ENCODE results near the gene GRAMD1A. TPM values are rescaled to one million over a fixed set of nuclear protein-coding genes. Genes with fewer than 3 reads are reported as not detected.

GRAMD1A gene
- polyA plus RNA-seq, 1 donor from 2014 or later = 19.0 TPM

GRCh38 chr19:35060160-35060855 lies 60.2 kb downstream of the GRAMD1A start:
- H3F3A ChIP-seq (ENCODE audit: insufficient read depth, low read length, poor library complexity, severe bottlenecking) = no peaks in the 10 kb centered on the region
- no peaks in the 10 kb centered on the region for H3K36me3 ChIP-seq (ENCODE audit: insufficient read depth, low read length)
- no peaks in the 10 kb centered on the region for H3K9me3 ChIP-seq (ENCODE audit: low read length)
- no peaks in the 10 kb centered on the region for H3K79me2 ChIP-seq (replicated peaks; ENCODE audit: insufficient read depth, low read length)
- H3K9ac ChIP-seq (ENCODE audit: low read length) = no peak overlapping the region
- no peak for TF ChIP-seq SMC3 (conservative IDR thresholded peaks at IDR 0.05; ENCODE audit: poor library complexity)
- no peak for TF ChIP-seq TAF1 (IDR thresholded peaks at IDR 0.05; ENCODE audit: low read depth)
- no peak for TF ChIP-seq POLR2AphosphoS5 (IDR thresholded peaks at IDR 0.05)
- TF ChIP-seq, protein P1, sequence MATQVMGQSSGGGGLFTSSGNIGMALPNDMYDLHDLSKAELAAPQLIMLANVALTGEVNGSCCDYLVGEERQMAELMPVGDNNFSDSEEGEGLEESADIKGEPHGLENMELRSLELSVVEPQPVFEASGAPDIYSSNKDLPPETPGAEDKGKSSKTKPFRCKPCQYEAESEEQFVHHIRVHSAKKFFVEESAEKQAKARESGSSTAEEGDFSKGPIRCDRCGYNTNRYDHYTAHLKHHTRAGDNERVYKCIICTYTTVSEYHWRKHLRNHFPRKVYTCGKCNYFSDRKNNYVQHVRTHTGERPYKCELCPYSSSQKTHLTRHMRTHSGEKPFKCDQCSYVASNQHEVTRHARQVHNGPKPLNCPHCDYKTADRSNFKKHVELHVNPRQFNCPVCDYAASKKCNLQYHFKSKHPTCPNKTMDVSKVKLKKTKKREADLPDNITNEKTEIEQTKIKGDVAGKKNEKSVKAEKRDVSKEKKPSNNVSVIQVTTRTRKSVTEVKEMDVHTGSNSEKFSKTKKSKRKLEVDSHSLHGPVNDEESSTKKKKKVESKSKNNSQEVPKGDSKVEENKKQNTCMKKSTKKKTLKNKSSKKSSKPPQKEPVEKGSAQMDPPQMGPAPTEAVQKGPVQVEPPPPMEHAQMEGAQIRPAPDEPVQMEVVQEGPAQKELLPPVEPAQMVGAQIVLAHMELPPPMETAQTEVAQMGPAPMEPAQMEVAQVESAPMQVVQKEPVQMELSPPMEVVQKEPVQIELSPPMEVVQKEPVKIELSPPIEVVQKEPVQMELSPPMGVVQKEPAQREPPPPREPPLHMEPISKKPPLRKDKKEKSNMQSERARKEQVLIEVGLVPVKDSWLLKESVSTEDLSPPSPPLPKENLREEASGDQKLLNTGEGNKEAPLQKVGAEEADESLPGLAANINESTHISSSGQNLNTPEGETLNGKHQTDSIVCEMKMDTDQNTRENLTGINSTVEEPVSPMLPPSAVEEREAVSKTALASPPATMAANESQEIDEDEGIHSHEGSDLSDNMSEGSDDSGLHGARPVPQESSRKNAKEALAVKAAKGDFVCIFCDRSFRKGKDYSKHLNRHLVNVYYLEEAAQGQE (IDR thresholded peaks at IDR 0.05; ENCODE audit: borderline replicate concordance) = no peak
- TF ChIP-seq EZH2 (IDR thresholded peaks at IDR 0.05; ENCODE audit: borderline replicate concordance, insufficient read depth, low read length, poor library complexity, severe bottlenecking) = no peak
- no peak for TF ChIP-seq EP300 (conservative IDR thresholded peaks at IDR 0.05; ENCODE audit: poor library complexity, severe bottlenecking)
- no peaks in the 10 kb centered on the region for H3K27me3 ChIP-seq (ENCODE audit: insufficient read depth, low read depth, low read length)
- H3K4me3 ChIP-seq (ENCODE audit: low read length) = no peak overlapping the region
- H3K4me2 ChIP-seq (ENCODE audit: low read length) = no peak overlapping the region
- H3K9me2 ChIP-seq (ENCODE audit: insufficient read depth, low read length) = no peaks in the 10 kb centered on the region
- H2AFZ ChIP-seq (ENCODE audit: low read depth, low read length) = no peak overlapping the region
- no peaks in the 10 kb centered on the region for H4K20me1 ChIP-seq (ENCODE audit: insufficient read depth)
- H3K27ac ChIP-seq (ENCODE audit: low read length) = no peak overlapping the region

DNA sequence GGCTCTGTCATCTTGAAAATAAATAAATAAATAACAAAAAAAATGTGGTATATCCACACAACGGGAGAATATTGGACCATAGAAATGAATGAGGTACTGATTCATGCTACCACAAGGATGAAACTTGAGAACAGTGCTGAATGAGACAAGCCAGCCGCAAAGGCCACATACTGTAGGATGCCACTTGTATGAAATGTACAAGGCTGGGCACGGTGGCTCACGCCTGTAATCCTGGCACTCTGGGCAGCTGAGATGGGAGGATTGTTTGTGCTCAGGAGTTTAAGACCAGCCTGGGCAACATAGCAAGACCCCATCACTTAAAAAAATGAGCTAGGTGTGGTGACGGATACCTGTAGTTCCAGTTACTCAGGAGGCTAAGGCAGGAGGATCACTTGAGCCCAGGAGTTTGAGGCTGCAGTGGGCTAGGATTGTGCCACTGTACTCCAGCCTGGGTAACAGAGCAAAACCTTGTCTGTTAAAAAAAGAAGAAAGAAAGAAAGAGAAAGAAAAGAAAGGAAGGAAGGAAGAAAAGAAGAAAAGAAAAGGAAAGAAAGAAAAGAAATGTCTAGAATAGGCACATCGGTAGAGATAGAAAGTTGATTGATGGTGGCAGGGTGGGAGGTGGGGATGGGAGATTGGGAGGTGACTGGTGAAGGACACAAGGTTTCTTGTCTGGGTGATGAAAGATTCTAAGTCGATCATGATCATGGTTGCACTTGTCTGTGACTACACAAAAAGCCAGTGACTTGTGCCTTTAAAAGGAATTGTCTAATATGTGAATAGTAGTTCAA lies 61.7 kb downstream of the GRAMD1A start:
- H3K4me3 ChIP-seq (ENCODE audit: low read length) = no peak overlapping the region
- H3K79me2 ChIP-seq (replicated peaks; ENCODE audit: insufficient read depth, low read length) = no peaks in the 10 kb centered on the region
- no peak overlapping the region for H2AFZ ChIP-seq (ENCODE audit: low read depth, low read length)
- H3K9me2 ChIP-seq (ENCODE audit: insufficient read depth, low read length) = no peaks in the 10 kb centered on the region
- no peaks in the 10 kb centered on the region for H3K36me3 ChIP-seq (ENCODE audit: insufficient read depth, low read length)
- TF ChIP-seq POLR2AphosphoS5 (IDR thresholded peaks at IDR 0.05) (no peak), EZH2 (IDR thresholded peaks at IDR 0.05; ENCODE audit: borderline replicate concordance, insufficient read depth, low read length, poor library complexity, severe bottlenecking) (no peak), TAF1 (IDR thresholded peaks at IDR 0.05; ENCODE audit: low read depth) (no peak), RAD21 (conservative IDR thresholded peaks at IDR 0.05) (no peak), MXI1 (conservative IDR thresholded peaks at IDR 0.05; ENCODE audit: poor library complexity, severe bottlenecking) (no peak), SMC3 (conservative IDR thresholded peaks at IDR 0.05; ENCODE audit: poor library complexity) (no peak), EP300 (conservative IDR thresholded peaks at IDR 0.05; ENCODE audit: poor library complexity, severe bottlenecking) (no peak), CTCF (IDR thresholded peaks at IDR 0.05; ENCODE audit: poor library complexity, severe bottlenecking) (no peak)
- TF ChIP-seq, protein P1 (IDR thresholded peaks at IDR 0.05; ENCODE audit: borderline replicate concordance) = no peak
- no peaks in the 10 kb centered on the region for H3K9me3 ChIP-seq (ENCODE audit: low read length)
- no peaks in the 10 kb centered on the region for H4K20me1 ChIP-seq (ENCODE audit: insufficient read depth)
- no peaks in the 10 kb centered on the region for H3F3A ChIP-seq (ENCODE audit: insufficient read depth, low read length, poor library complexity, severe bottlenecking)
- H3K4me2 ChIP-seq (ENCODE audit: low read length) = no peak overlapping the region
- H3K27ac ChIP-seq (ENCODE audit: low read length) = no peak overlapping the region
- H3K27me3 ChIP-seq (ENCODE audit: insufficient read depth, low read depth, low read length) = no peaks in the 10 kb centered on the region
- no peak overlapping the region for H3K9ac ChIP-seq (ENCODE audit: low read length)

Data from neural cell (in vitro differentiated cells).